AG10803 (cell line): ENCODE results near the gene MAP3K6.

ENCODE experiments used
- DNase-seq: peaks from one replicate; pipeline ENCODE4 v3.0.0; 2010; ENCODE audit warnings: low read depth
- H3K4me3 ChIP-seq: 2 replicates; pipeline ENCODE4 v1.5.1; 2011; ENCODE audit warnings: mild to moderate bottlenecking, low read length, control low read depth
- CTCF ChIP-seq: conservative IDR thresholded peaks from 2 replicates; pipeline ENCODE4 v1.5.1; 2011; ENCODE audit warnings: mild to moderate bottlenecking, low read length, control low read depth, inconsistent platforms

The MAP3K6 gene

GRCh38 chr1:27306892-27307761 is 59.6 kb downstream of the MAP3K6 start:
- no peak for TF ChIP-seq CTCF

GRCh38 chr1:27306071-27306470 is 60.7 kb downstream of the MAP3K6 start:
- DNase-seq: no peak
- no peak for TF ChIP-seq CTCF
- no peak overlapping the region for H3K4me3 ChIP-seq

More at GRCh38 chr1:27306892-27307761, 59.6 kb downstream of the MAP3K6 start:
- DNase-seq: no peak
- no peak overlapping the region for H3K4me3 ChIP-seq
